ENCODE data around the gene NRCAM.

- TF ChIP-seq SUZ12 (IDR thresholded peaks at IDR 0.05) = no peak
- no peak for TF ChIP-seq BHLHE40 (IDR thresholded peaks at IDR 0.05; ENCODE audit: borderline replicate concordance)
- TF ChIP-seq CTBP1 (IDR thresholded peaks at IDR 0.05; ENCODE audit: borderline replicate concordance) = no peak
- TF ChIP-seq ARNT (IDR thresholded peaks at IDR 0.05) = no peak
- TF ChIP-seq SP1 (IDR thresholded peaks at IDR 0.05) = no peak
- no peak for TF ChIP-seq FOXK2 (IDR thresholded peaks at IDR 0.05)
Measured at GRCh38 chr7:108358553-108358952, 97.7 kb downstream of the NRCAM start.
